Stimulated activated CD8-positive, alpha-beta memory T cell treated with anti-CD3 and anti-CD28 coated beads, Interleukin-2, amount 100 ng/mL, for 48 hours (primary cell): ENCODE data around the gene RAB4A.

Experiments used
- DNase-seq, 2 donors: peaks; one replicate each; pipeline ENCODE4 v3.0.0-alpha.2; 2020; ENCODE audit warnings: low read depth in 2 of 2

Gene RAB4A

GRCh38 chr1:229270547-229271447, at the start of gene RAB4A:
Gene RAB4A (plus strand): TSS chr1:229271111. CDS start chr1:229271340, 229 bp downstream.
- DNase-seq = peak; percentile 71 to 79

- DNase-seq = no peak
These were observed 48.8 kb upstream of the RAB4A start for GRCh38 chr1:229222081-229222480.

GRCh38 chr1:229223498-229223897, 47.4 kb upstream of the RAB4A start:
- DNase-seq = no peak

GRCh38 chr1:229224308-229224707, 46.6 kb upstream of the RAB4A start:
- no peak for DNase-seq

- no peak for DNase-seq
These were observed 45.6 kb upstream of the RAB4A start for GRCh38 chr1:229225331-229225782.

GRCh38 chr1:229226796-229227195, 44.1 kb upstream of the RAB4A start:
- no peak for DNase-seq

- peak; percentile 60 to 68 for DNase-seq
These were observed 43.5 kb upstream of the RAB4A start for GRCh38 chr1:229227298-229227919.

GRCh38 chr1:229228522-229228921, 42.4 kb upstream of the RAB4A start:
- no peak for DNase-seq

- no peak for DNase-seq
These were observed 41.7 kb upstream of the RAB4A start for GRCh38 chr1:229229137-229229720.

GRCh38 chr1:229229721-229230139, 41.2 kb upstream of the RAB4A start:
- no peak for DNase-seq

GRCh38 chr1:229230140-229230892, 40.6 kb upstream of the RAB4A start:
- no peak for DNase-seq

GRCh38 chr1:229230893-229231753, 39.8 kb upstream of the RAB4A start:
- DNase-seq = no peak

GRCh38 chr1:229231754-229232119, 39.2 kb upstream of the RAB4A start:
- no peak for DNase-seq

- no peak for DNase-seq
These were observed 35.9 kb upstream of the RAB4A start for GRCh38 chr1:229234870-229235472.

GRCh38 chr1:229237320-229237719, 33.6 kb upstream of the RAB4A start:
- DNase-seq = no peak

- no peak for DNase-seq
These were observed 32.7 kb upstream of the RAB4A start for GRCh38 chr1:229238231-229238630.

- no peak for DNase-seq
These were observed 32.1 kb upstream of the RAB4A start for GRCh38 chr1:229238674-229239415.

GRCh38 chr1:229240532-229240931, 30.4 kb upstream of the RAB4A start:
- no peak for DNase-seq

- DNase-seq = no peak
These were observed 29.5 kb upstream of the RAB4A start for GRCh38 chr1:229241390-229241789.

GRCh38 chr1:229243638-229244037, 27.3 kb upstream of the RAB4A start:
- DNase-seq = no peak
